H7 (cell line): ENCODE data around the gene CARD11. TPM values are rescaled to one million over a fixed set of nuclear protein-coding genes. Genes with fewer than 3 reads are reported as not detected.
"Not testable (repeated sequence)": the region's sequence is repeated elsewhere in the genome, so short reads cannot be mapped to it uniquely, and the experiment has no call there.

ENCODE experiments used
- DNase-seq: peaks from one replicate; pipeline ENCODE4 v3.0.0; 2012
- H3K27me3 ChIP-seq: 2 replicates; pipeline ENCODE4 v1.6.0; 2011; ENCODE audit warnings: mild to moderate bottlenecking, low read length; ENCODE audit not compliant: control insufficient read depth, insufficient read depth
- H3K36me3 ChIP-seq: replicated peaks from 2 replicates; pipeline ENCODE4 v1.5.1; 2011; ENCODE audit warnings: low read length; ENCODE audit not compliant: control insufficient read depth, insufficient read depth
- H3K4me3 ChIP-seq: 2 replicates; pipeline ENCODE4 v1.5.1; 2011; ENCODE audit warnings: low read depth, mild to moderate bottlenecking, control low read depth, low read length, moderate library complexity; ENCODE audit not compliant: insufficient read depth
- total RNA-seq: library from RNA; depleted of rRNA; stranded (reverse); fragments of >200 nt; shearing (Covaris generic); gene quantifications from 2 replicates; pipeline ENCODE4 v1.2.3, GENCODE V29; 2014

Gene CARD11
- total RNA-seq, 1 experiment from 2014 or later: 32.7 TPM

DNA sequence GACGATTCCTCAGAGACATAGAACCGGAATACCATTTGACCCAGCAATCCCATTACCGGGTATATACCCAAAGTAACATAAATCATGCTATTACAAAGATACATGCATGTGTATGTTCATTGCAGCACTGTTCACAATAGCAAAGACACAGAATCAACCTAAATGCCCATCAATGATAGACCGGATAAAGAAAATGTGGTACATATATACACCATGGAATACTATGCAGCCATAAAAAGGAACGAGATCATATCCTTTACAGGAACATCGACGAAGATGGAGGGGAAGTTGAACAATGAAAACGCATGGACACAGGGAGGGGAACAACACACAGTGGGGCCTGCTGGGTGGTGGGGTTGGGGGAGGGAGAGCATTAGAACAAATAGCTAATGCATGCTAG is 22.4 kb downstream of the CARD11 start:
- DNase-seq, H3K27me3 ChIP-seq, H3K4me3 ChIP-seq, H3K36me3 ChIP-seq: not testable (repeated sequence)

DNA sequence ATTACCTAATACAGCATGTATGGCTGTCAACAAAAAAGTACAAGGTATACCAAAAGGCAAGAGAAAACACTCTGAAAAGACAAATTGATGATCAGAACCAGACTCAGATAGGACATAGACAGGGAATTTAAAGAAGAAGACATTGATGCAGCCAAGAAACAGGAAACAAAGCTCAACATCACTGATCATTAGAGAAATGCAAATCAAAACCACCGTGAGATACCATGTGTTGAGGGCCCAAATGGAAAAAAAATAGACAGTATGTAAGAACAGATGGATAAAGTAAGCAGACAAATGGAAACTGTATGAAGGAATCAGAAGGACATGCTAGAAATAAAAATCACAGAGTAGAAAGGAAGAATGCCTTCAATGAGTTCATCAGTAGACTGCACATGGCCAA is 23.3 kb downstream of the CARD11 start:
- Histone ChIP-seq H3K4me3 (no peak overlapping the region), H3K27me3 (no peaks in the 10 kb centered on the region), H3K36me3 (no peaks in the 10 kb centered on the region; the same call in 1 of the 2 replicates)
- no peak for DNase-seq

DNA sequence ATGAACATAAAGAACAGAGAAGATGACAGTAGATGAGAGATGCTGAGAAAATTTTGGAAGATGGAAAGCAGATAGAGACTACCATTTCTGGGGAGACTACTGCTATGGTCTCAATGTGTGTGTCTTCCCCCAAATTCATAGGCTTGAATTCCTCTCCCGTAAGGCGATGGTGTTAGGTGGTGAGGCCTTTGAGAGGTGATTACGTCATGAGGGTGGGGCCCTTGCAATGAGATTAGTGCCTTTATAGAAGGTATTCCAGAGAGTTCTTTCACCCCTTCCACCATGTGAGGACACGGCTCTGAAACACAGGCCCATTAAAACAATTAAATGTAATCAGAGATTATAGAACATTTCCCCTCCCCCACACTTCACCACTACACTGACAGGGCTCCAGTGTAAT is 23.9 kb downstream of the CARD11 start:
- Histone ChIP-seq H3K4me3 (no peak overlapping the region), H3K27me3 (no peaks in the 10 kb centered on the region), H3K36me3 (no peaks in the 10 kb centered on the region; the same call in 1 of the 2 replicates)
- no peak for DNase-seq

DNA sequence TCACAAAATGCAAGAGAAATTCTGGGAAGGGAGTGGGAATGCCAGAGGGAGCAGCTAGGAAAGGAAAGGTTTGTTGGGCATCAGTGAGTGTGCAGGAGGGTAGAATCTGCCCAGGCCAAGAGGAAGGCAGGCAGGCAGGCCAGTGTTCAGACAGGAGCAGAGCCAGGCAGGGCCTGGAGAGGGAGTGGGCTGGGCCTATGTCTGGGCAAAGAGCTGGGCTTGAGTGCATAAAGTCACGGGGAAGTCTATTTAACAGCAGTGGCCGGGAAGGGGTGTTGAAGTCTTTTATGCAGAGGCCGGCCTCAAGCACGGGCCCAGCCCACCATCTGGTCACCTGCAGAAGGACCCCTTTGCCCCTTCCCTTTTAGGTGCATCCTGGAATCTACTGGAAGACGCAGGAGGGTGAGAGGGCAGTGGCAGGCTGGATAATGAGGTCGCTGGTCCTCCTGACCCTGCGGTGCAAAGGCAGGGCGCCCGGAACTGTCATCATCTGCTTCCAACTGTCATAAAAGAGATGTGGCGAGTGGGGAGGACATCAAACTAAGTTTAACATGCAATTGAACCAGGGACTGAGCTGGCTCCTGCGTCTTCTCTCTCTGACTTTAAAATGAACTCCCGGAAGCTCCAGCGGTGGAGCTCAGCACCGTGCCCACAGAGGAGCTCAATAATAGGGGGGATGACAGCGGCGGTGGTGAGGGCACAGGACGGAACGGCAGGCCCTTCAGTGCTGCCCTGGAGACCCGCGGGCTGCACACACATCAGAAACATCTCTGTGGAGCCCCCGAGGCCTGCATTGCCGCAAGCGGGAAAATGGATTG is 29.5 kb downstream of the CARD11 start:
- Histone ChIP-seq H3K27me3 (no peaks in the 10 kb centered on the region), H3K4me3 (no peak overlapping the region), H3K36me3 (no peaks in the 10 kb centered on the region)
- no peak for DNase-seq

DNA sequence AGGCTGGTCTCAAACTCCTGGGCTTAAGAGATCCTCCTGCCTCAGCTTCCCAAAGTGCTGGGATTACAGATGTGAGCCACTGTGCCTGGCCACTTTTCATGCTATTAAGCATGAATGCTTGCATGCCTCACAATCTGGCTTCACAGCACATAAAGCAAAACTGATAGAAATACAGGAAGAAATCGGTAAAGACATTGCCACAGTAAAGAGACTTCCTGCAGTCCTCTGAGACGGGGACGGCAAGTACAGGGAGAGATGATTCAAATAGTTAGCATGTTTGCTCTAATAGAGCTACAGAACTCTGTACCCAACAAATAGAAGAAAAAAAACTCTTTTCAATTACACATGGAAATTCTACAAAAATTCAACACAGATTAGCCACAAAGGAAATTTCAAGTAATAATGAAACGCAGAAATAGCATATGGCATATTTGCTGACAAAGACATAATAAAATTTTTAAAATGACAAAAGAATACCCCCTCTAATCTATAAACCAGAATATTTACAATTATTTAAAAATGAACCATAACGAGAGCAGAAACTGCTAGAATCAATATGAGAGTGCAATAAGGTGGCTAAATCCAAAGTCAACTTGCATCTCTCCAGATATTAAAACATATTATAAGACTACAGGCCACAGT is 32.3 kb downstream of the CARD11 start:
- no peak overlapping the region for H3K4me3 ChIP-seq
- no peak for DNase-seq
- no peaks in the 10 kb centered on the region for H3K27me3 ChIP-seq
- H3K36me3 ChIP-seq: no peaks in the 10 kb centered on the region

DNA sequence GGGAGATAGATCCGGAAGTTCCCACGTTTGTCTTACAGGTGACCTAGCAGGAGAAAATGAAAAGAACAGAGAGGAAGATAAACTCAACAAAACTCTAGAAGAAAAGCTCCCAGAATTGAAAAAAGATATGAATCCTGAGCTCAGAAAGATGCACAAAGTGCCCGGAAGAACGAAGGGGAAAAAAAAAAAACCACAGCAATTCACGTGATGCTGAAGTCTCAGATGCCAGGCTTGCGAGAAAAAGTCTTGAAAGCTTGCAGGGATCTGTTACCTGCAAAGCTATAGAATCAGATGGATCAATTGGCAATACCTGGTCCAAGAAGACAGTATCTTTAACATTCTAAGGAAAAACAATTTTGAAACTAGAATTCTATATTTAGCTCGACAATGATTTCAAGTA is 33.5 kb downstream of the CARD11 start:
- Histone ChIP-seq H3K4me3 (no peak overlapping the region), H3K27me3 (no peaks in the 10 kb centered on the region), H3K36me3 (no peaks in the 10 kb centered on the region)
- DNase-seq: no peak

DNA sequence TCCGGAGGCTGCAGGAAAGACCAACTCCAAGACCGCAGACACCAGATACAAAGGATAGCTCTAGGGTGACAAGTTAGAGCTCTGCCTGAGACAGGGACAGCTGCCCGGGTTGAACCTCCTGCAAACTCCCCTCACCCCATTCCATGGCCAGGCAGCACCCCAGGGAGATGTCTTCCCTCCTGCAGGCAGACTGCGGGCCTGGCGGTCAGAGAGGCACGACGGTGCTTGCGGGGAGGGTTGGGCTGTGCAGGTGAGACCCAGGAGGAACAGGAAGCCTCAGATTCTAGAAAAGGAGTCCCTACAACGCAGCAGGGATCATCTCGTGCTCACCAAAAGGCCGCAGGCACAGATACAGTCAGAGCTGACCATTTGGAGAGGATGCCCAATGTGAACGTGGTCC is 34.6 kb downstream of the CARD11 start:
- DNase-seq: no peak
- Histone ChIP-seq H3K27me3 (no peaks in the 10 kb centered on the region), H3K4me3 (no peak overlapping the region), H3K36me3 (no peaks in the 10 kb centered on the region)

DNA sequence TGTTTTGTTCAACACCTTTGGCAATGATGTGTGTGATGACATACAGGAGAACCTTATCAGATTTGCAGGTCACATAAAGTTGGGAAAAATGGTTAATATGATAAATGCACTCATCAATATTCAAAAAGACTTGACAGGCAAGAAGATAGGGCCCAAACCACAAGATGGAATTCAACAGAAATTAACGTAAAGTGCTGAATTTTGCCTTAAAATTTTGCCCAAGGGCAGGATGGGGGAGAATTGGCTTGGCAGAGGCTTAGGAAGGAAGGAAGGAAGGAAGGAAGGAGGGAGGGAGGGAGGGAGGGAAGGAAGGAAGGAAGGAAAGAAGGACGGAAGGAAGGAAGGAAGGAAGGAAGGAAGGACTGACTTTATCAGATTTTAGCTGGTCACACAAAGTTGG is 35.3 kb downstream of the CARD11 start:
- H3K36me3 ChIP-seq: no peaks in the 10 kb centered on the region
- no peak overlapping the region for H3K4me3 ChIP-seq
- DNase-seq: no peak
- no peaks in the 10 kb centered on the region for H3K27me3 ChIP-seq

DNA sequence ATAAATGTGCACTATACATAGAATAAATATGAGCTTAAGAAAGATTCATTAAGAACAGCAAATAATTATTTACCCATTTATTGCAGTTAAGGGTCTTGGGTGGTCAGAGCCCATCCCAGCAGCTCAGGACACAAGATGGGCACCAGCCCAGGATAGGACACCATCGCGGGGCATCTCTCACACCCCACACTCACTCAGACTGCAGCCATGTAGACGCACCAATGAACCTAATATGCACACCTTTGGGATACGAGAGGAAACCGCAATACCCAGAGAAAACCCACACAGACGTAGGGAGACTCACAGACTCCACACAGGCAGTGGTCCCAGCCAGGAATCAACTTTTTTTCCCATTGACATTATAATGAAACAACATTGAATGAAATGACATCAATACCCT is 36.0 kb downstream of the CARD11 start:
- no peaks in the 10 kb centered on the region for H3K36me3 ChIP-seq
- no peak overlapping the region for H3K4me3 ChIP-seq
- H3K27me3 ChIP-seq: no peaks in the 10 kb centered on the region
- DNase-seq: no peak

DNA sequence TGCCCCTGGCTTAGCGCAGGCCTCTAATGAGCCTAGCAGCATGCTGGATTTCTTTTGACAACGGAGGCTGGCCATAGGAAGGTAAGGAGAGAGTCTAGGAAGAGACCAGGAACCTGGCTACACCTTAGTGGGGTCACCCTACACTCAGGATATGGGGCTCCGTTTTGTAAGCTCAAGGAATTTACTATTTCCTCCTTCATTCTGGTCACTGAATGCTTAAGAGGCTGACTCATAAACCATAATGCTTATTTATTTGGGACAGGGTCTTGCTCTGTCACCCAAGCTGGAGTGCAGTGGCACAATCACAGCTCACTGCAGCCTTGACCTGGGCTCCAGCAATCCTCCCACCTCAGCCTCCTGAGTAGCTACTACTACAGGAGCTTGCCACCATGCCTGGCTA is 38.4 kb downstream of the CARD11 start:
- Histone ChIP-seq H3K36me3 (no peaks in the 10 kb centered on the region), H3K4me3 (no peak overlapping the region), H3K27me3 (no peaks in the 10 kb centered on the region)
- no peak for DNase-seq

DNA sequence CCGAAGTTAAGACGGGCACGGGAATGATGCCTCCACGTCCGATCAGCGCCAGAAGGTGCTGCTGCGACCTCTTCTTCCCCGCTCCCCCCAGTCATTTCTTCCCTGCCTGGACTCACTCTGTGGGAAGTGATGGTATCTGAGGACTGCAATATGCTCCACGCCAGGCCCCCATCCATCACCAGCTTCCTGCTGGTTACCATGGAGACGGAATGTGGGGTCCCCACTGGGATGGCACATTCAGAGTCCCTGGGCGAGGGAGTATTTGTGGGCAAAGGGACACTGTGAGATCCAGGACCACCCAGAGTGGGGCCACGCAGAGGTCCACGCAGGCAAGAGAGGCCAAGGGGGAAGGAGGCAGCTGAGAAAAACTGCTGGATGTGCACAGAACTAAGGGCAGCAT is 39.7 kb downstream of the CARD11 start:
- DNase-seq: no peak

DNA sequence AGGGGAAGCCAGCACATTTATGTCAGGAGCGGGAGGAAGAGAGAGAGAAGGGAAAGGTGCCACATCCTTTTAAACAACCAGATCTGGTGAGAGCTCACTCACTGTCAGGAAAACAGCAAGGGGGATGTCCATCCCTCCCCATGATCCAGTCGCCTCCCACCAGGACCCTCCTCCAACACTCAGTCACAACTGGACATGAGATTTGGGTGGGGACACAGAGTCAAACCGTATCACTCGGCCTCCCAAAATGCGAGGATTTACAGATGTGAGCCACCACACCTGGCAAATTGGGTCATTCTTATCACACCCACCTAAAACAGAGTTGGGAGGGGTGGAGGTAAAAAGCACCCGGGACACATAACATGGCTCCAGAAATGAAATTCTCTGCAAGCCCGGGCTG is 41.0 kb downstream of the CARD11 start:
- DNase-seq: no peak
- no peaks in the 10 kb centered on the region; the same call in 1 of the 2 replicates for H3K36me3 ChIP-seq
- no peaks in the 10 kb centered on the region for H3K27me3 ChIP-seq
- H3K4me3 ChIP-seq: no peak overlapping the region

More for the DNA sequence above, 39.7 kb downstream of the CARD11 start:
- H3K36me3 ChIP-seq: no peaks in the 10 kb centered on the region
- H3K27me3 ChIP-seq: no peaks in the 10 kb centered on the region
- H3K4me3 ChIP-seq: no peak overlapping the region

DNA sequence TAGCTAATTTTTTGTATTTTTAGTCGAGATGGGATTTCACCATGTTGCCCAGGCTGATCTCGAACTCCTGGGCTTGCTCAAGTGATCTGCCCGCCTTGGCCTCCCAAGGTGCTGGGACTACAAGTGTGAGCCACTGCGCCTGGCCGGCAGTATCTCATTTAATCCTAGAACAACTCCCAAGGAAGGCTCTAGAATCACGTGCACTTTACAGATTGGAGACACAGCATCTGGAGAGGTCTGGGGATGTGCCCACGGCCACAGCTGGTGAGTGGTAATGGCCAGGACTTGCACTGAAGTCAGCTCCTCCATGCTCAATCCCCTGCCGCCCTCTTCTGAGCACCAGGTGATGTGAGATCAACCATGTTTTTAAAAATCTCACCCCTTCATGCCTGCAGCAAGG is 43.1 kb downstream of the CARD11 start:
- DNase-seq: no peak
- no peak overlapping the region for H3K4me3 ChIP-seq
- H3K36me3 ChIP-seq: no peaks in the 10 kb centered on the region; the same call in 1 of the 2 replicates
- no peaks in the 10 kb centered on the region for H3K27me3 ChIP-seq

DNA sequence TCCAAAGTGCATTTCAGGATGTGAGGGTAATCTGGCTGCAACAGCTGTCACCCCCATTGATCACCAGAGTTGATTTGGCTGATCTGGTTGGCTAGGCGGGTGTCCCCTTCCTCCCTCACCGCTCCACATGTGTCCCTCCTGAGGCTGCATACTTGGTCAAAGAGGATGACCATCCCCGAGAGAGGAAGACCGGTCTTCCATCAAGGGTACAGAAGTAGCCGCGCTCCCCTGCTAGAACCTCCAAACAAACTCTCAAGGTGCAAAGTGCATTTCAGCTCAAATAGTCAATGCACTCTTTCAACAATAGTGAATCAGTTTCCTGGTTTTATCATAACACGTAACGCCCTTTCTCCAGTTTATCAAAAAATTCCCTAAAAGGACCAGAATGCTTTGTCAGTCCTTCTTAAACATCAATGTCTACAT is 44.6 kb downstream of the CARD11 start:
- H3K4me3 ChIP-seq: no peak overlapping the region
- no peak for DNase-seq
- no peaks in the 10 kb centered on the region for H3K27me3 ChIP-seq
- no peaks in the 10 kb centered on the region; the same call in none of the 2 replicates for H3K36me3 ChIP-seq

DNA sequence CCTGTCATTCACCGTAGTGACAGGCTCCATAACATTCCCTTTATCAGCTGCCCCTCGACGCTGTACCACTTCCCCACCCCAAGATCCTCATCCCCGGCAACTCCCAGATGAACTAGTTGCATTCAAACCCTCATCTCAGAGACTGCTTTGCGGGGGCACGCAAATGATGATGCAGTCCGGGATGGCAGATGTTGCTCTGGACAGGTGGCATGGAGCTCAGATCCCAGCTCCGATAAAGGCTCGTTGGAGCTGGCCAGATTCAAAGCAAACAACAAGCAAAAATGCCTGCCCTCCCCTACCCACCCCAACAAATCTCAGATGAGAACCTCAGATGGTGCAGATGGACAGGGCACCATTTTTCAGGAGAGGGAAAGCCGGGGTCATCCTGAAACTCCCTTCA is 46.7 kb downstream of the CARD11 start:
- no peaks in the 10 kb centered on the region for H3K27me3 ChIP-seq
- no peaks in the 10 kb centered on the region; the same call in none of the 2 replicates for H3K36me3 ChIP-seq
- no peak overlapping the region for H3K4me3 ChIP-seq
- DNase-seq: no peak
